ENCODE results near the gene TEX9. TPM values are rescaled to one million over a fixed set of nuclear protein-coding genes. Genes with fewer than 3 reads are reported as not detected.

Gene TEX9
- total RNA-seq, 1 donor from 2014 or later: 2.7 TPM

DNA sequence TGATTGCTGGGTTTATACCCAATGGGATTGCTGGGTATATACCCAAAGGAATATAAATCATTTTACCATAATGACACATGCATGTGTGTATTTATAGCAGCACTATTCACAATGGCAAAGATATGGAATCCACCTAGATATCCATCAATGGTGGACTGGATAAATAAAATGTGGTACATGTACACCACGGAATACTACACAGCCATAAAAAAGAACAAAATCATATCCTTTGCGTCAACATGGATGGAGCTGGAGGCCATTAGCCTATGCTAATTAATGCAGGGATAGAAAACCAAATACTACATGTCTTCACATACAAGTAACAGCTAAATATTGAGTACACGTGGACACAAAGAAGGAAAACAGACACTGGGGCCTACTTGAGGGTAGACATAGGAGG, 77.1 kb downstream of the TEX9 start:
- DNase-seq (ENCODE audit: low read depth): no peak

DNA sequence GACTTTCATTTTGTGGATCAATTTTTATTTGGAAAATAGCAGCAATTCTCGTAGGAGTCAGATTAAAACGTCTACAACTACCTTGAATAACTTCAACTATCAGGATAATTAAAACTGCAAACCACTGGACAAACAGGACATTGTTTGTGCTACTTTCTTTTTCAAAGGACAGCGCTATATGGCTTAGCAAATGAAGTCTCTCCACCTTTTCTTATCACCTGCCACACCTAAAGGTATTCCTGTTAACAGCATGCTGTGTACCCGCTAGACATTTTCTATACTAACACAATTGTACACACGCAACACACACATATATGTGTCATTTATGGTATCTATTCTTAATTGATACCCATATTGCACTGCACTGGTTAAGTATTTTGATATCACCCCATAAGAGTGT, 80.5 kb downstream of the TEX9 start:
- DNase-seq (ENCODE audit: low read depth): no peak

DNA sequence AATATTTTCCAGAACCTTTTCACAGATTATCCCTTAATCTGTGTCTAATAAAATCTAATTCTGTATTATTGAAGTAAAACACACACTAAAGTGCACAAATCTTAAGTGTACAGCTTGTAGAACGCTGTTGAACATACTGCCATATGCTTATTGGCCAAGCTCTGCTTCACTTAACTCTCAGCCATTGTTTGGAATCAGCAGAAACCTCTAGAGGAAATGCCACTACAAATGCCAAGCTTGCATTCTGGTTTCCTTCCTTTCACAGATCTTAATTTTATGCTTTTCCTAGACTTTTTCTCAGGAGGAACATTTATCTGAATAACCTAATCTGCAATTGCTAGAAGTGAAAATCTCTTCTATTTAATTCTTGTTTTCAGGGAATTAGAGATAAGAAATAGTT, 89.6 kb downstream of the TEX9 start:
- DNase-seq (ENCODE audit: low read depth): no peak

DNA sequence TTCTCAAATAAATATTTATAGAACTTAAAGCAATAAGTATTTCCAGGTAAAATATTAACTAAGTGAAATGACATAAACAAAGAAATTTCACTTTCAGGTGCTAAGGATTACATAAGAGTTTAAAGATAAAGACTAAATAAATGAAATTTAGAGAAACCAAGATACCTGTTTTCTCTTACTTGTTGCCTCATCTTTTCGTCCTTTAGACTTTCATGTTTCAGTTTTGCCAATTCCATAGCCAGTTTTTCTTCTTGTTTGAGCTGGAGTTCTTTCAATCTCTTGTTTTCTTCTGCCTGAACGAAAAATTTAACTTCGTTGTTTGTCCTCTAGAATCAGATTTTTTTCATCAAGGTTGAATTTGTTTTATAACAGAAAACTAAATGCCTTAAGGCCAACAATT, 91.0 kb downstream of the TEX9 start:
- no peak for DNase-seq (ENCODE audit: low read depth)

DNA sequence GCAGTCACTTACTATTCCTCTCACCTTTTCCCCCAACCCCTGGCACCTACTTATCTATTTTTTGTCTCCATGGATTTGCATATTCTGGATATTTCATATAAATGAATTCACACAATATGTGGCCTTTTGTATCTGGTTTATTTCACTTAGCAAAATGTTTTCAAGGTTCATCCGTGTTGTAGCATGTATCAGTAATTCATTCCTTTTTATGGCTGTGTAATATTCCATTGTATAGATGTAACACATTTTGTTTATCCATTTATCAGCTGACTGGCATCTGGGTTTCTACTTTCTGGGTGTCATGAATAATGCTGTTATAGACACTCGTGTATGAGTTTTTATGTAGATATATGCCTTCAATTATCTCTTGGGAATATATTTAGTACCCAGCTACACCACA, 93.9 kb downstream of the TEX9 start:
- DNase-seq (ENCODE audit: low read depth): no peak

DNA sequence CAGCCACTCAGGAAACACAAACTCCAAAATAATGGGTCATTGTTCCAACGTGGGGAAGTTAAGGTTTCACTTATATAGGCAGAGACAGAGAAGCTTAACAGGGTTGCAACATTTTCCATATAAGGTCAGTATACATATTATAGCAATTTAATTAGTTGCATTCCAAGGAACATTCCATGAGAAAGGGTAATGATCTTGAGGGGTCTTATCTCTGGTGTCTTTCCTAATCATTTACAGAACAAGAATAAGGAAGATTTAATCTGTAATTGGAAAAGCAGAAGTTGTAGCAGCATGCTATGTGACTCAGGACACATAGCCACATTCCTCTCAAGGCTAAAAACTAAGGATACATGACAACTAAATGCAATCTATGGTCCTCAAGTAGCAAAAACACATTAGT, 94.8 kb downstream of the TEX9 start:
- DNase-seq (ENCODE audit: low read depth): no peak

DNA sequence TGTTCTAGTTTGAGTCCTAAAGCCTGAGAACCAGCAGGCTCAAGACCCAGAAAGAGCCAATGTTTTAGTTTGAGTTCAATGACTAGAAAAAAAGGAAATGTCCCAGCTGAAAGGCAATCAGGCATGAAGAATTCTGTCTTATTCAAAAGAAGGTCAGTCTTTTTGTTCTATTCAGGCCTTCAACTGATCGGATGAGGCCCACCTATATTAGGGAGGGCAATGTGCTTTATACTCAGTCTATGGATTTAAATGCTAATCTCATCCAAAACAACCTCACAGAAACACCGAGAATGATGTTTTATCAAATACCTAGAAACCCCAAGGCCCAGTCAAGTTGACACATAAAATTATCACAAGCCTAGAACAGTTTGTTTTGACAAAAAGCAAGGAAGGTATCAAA, 95.7 kb downstream of the TEX9 start:
- DNase-seq (ENCODE audit: low read depth): no peak

DNA sequence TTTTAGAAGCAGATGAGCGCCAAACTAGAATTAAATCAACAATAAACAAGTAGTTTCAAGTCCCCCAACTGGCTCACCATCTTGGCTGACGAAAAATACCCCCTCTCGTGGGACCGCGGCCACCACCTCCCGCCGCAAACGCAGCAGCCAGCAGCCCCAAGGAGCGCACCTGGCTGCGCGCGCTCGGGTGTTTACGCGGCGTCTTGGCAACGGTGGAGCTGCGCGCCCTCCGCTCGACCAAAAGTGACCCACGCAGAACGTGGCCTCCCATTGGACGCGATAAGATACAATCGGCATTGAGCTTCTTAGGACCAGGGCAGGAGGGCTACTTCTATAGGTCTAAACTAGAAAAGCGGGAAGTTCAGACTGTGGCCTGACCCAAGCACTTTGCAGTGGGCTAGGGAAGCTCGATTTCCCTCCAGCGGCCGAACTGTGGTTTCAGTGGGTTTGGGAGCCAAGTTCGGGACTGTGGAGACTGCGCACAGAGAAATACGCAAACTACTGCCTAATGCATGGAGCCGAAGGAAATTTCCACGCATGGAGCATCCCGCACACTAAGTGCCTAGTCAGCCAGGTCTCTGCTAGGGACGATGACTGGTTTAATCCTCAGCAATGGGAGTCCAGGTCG, 99.8 kb downstream of the TEX9 start, which contains the start of gene MNS1:
MNS1 (minus strand) TSS at position 245 of the 628 bp plus-strand sequence; CDS start at position 80, 165 bp downstream.
- peak; percentile 98 for DNase-seq (ENCODE audit: low read depth)

DNA sequence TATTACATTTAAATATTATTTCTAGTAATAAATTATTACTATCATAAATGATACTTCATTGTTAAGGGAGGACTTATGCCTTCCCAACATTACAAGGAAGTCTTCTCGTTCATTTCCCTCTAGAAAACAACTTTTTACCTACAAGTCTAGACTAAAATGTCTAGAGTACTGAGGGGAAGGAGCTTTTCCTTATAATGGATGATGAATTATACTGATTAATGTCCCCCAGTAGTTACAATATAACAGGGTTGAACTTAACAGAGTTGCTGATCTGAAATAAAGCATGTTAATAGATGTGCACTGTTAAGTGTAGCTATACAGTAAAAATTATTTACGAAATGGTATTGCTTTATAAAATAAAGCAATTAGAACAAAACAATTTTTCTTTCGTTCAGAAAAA, 102.4 kb downstream of the TEX9 start:
- no peak for DNase-seq (ENCODE audit: low read depth)

DNA sequence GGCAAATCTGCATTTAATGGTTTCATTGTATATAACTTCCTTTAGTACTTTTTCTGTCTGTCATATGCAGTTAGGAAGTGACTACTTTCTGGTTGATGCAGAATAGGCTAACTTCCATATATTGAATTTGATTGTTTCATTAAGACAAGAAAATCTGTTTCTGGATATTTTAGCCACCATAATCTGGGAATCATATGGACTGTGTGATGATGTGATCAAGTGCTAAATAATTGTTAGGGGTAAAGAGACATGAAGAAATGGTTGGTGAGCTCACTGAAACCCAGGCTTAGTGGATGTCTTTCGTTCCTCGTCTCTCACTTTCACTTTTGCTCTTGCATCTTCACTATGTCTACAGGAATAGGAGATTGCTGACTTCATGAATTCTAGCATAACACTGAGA, 103.2 kb downstream of the TEX9 start:
- DNase-seq (ENCODE audit: low read depth): no peak

DNA sequence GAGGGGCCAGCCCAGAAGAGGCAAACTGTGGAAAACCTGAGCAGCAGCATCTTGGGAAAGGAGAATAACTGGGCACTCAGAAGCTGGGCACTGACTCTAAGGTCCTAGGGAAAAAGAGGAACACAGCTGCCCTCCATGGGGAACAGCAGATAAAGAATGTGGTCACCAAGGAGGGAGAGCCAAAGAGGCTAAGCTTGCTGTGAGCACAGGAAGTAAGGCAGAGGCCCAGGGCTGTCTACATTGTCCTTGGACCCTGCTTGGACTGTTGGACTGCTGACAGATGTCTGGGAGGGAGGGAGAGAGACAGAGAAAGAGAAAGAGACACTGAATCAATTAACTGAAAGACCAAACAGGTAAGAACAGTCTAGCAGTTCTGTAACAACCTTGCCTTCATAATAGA, 104.3 kb downstream of the TEX9 start:
- DNase-seq (ENCODE audit: low read depth): no peak

DNA sequence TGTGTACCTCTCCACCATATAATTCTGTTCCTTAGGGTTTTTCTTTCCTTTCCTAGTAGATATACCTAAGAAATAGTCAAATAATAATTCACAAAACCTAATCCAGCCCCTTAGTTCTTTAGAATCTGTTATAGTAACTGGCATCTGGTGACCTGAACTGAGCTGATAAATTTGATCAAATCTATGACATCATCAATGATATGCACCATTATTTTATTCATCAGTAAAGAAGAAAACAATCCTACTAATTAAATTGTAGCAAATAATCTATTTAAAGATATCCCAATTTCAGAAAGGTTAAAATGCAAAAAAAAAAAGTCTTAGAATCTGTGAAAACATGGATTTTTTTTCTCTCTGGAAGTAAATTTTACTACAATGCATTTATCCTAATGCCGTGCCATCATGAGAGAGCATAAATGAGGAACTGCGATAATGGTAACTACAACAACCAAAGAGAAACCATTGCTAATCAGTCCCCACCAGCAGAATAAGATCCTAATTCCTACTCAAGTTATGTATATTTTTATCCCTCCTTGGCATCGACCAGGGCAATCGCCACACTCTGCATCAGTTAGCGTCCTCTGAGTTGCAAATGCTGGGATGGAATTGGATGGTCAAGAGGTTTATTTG, 106.3 kb downstream of the TEX9 start:
- no peak for DNase-seq (ENCODE audit: low read depth)

DNA sequence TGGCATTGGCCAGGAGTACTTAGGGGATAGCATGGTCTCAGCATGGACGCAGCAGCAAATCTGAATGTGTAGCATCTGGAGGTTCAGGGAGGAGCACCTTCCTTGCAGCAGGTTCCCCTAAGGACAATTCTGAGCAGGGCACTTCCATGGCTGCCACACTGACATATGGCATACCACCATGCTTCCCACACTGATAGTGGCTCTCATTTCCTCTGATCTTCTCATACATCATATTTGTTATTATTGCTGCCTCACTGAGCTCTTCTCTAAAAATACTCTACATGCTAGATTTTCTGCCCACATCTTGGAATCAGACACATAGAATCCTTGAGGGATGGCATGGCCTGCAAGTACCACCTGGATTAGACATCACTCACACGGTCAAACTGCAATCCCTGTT, 107.1 kb downstream of the TEX9 start:
- DNase-seq (ENCODE audit: low read depth): no peak

DNA sequence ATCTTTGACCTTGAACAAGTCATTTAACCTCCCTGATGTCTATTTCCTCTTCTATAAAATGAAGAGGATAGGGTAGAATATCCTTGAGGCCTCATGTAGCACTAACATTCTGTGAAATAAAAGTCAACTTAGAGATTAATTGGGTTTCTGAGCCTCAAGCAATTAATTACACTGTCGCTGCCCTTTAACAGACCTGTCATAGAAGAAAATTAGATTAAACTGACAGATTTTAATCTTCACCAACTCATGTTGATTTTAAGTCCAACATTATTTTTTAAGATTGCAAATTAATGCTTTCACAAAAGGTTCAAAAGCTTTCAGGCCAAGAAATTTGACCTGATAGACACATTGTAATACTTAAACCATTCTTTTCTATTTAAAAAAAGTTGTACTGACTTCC, 107.8 kb downstream of the TEX9 start:
- DNase-seq (ENCODE audit: low read depth): no peak

DNA sequence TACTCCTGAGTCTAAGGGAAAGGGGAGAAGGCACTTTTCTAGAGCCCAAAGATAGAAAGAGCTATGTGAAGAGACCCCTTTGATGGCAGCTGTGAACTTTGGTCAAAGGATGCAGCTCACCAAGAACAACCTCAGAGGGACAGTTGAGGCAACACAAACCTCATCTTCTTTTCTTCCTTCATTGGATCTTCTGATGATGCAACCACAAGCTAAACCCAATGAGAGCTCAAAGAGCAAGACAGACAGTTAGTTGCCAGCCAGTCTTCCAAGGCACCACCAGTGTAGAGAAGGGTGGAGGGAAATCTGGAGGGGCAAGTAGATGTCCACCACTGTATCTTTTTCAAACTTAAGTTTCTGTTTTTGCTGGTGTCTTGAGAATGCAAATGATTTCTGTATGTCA, 110.1 kb downstream of the TEX9 start:
- no peak for DNase-seq (ENCODE audit: low read depth)

Other genes starting within 250 kb of the TEX9 start
- 9.8 and 10.0 TPM in 2 replicates for gene RFX7, start 121.5 kb upstream of the TEX9 start, total RNA-seq
- 2.4 and 2.5 TPM in 2 replicates for gene MNS1, start 99.7 kb downstream of the TEX9 start, total RNA-seq

Measured in myocyte (in vitro differentiated cells).